ENCODE results near the gene ABCA4. TPM values are rescaled to one million over a fixed set of nuclear protein-coding genes. Genes with fewer than 3 reads are reported as not detected.

The ABCA4 gene
- total RNA-seq, 4 donors from 2014 or later = not detected

- no peaks in the 10 kb centered on the region for H3K27me3 ChIP-seq
- DNase-seq (no peak), ATAC-seq (no peak)
- no peak overlapping the region for H3K4me3 ChIP-seq
- peaks cover 13 to 25% of the 10 kb centered on the region in 2 donors for H3K4me1 ChIP-seq
- intact Hi-C loops (cut with DNase I; ENCODE audit: low total_unique reads) = no loop called here
- no peaks in the 10 kb centered on the region for H3K36me3 ChIP-seq
- H3K9me3 ChIP-seq = no peaks in the 10 kb centered on the region
- TF ChIP-seq, protein P1, sequence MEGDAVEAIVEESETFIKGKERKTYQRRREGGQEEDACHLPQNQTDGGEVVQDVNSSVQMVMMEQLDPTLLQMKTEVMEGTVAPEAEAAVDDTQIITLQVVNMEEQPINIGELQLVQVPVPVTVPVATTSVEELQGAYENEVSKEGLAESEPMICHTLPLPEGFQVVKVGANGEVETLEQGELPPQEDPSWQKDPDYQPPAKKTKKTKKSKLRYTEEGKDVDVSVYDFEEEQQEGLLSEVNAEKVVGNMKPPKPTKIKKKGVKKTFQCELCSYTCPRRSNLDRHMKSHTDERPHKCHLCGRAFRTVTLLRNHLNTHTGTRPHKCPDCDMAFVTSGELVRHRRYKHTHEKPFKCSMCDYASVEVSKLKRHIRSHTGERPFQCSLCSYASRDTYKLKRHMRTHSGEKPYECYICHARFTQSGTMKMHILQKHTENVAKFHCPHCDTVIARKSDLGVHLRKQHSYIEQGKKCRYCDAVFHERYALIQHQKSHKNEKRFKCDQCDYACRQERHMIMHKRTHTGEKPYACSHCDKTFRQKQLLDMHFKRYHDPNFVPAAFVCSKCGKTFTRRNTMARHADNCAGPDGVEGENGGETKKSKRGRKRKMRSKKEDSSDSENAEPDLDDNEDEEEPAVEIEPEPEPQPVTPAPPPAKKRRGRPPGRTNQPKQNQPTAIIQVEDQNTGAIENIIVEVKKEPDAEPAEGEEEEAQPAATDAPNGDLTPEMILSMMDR (IDR thresholded peaks at IDR 0.05 in 4 of 5, conservative IDR thresholded peaks at IDR 0.05 in 1 of 5) = no peak
- no peak for TF ChIP-seq POLR2A (IDR thresholded peaks at IDR 0.05)
- peak overlapping the region in 3 of 4 donors; percentile 81 to 85 (median 82) for H3K27ac ChIP-seq
- in situ Hi-C loops (cut with MboI; ENCODE audit: low sequenced_read_pairs in 4 of 4) = no loop called here
Observed at GRCh38 chr1:94042388-94042787, 78.6 kb downstream of the ABCA4 start.

- Histone ChIP-seq H3K9me3 (no peaks in the 10 kb centered on the region), H3K27me3 (no peaks in the 10 kb centered on the region), H3K4me1 (peaks cover 9 to 23% of the 10 kb centered on the region in 2 donors), H3K36me3 (no peaks in the 10 kb centered on the region), H3K27ac (peak overlapping the region; percentile 56 to 65 (median 58)), H3K4me3 (no peak overlapping the region)
- DNase-seq (peak; percentile 53 to 81), ATAC-seq (peak; percentile 82)
- in situ Hi-C loops (cut with MboI; ENCODE audit: low sequenced_read_pairs in 4 of 4) (no loop called here), intact Hi-C loops (cut with DNase I; ENCODE audit: low total_unique reads) (no loop called here)
- TF ChIP-seq POLR2A (IDR thresholded peaks at IDR 0.05) = no peak
- TF ChIP-seq, protein P1 (IDR thresholded peaks at IDR 0.05 in 4 of 5, conservative IDR thresholded peaks at IDR 0.05 in 1 of 5) = peak in 1 of 5 experiments; percentile 7
Observed at GRCh38 chr1:94039871-94040569, 80.9 kb downstream of the ABCA4 start.

GRCh38 chr1:94039514-94039870 is 81.5 kb downstream of the ABCA4 start:
- Histone ChIP-seq H3K4me3 (no peak overlapping the region), H3K27me3 (no peaks in the 10 kb centered on the region), H3K36me3 (no peaks in the 10 kb centered on the region), H3K9me3 (no peaks in the 10 kb centered on the region), H3K4me1 (peaks cover 6 to 18% of the 10 kb centered on the region in 2 donors), H3K27ac (peak overlapping the region; percentile 56 to 65 (median 58))
- TF ChIP-seq POLR2A (IDR thresholded peaks at IDR 0.05) = no peak
- TF ChIP-seq, protein P1 (IDR thresholded peaks at IDR 0.05 in 4 of 5, conservative IDR thresholded peaks at IDR 0.05 in 1 of 5) = peak; percentile 44 to 82 (median 77)
- in situ Hi-C loops (cut with MboI; ENCODE audit: low sequenced_read_pairs in 4 of 4) = no loop called here
- ATAC-seq (peak; percentile 20 to 53), DNase-seq (peak in 1 of 2 donors; percentile 70)
- intact Hi-C loops (cut with DNase I; ENCODE audit: low total_unique reads) = no loop called here

DNA sequence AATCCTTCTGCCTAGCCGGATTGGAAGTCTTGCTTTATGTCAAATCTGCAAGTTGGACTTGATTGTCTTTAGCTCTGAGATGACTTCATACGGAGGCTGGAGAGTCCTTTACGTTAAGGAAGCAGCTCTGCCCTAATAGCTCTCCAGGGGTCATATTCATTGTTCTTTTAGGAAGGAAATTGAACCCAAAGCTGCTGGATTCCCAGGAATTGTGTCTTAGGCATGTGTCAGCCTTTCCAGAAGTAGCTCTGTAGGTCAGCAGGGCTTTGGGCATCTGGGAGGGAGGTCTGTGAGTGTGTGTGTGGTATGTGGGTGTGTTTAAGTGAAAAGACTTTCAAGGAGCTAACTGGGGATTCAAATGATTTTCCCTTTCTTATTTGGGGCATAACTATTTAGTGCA is 82.4 kb downstream of the ABCA4 start:
- H3K27ac ChIP-seq = peak overlapping the region; percentile 56 to 65 (median 58)
- no peaks in the 10 kb centered on the region for H3K36me3 ChIP-seq
- in situ Hi-C loops (cut with MboI; ENCODE audit: low sequenced_read_pairs in 4 of 4) = no loop called here
- peaks cover 6 to 14% of the 10 kb centered on the region in 2 donors for H3K4me1 ChIP-seq
- TF ChIP-seq POLR2A (IDR thresholded peaks at IDR 0.05) = no peak
- TF ChIP-seq, protein P1 (IDR thresholded peaks at IDR 0.05 in 4 of 5, conservative IDR thresholded peaks at IDR 0.05 in 1 of 5) = no peak
- no peaks in the 10 kb centered on the region for H3K27me3 ChIP-seq
- no peaks in the 10 kb centered on the region for H3K9me3 ChIP-seq
- ATAC-seq (peak in 1 of 2 donors; percentile 23), DNase-seq (no peak)
- H3K4me3 ChIP-seq = no peak overlapping the region
- intact Hi-C loops (cut with DNase I; ENCODE audit: low total_unique reads) = no loop called here
